Measurements from ENCODE around the gene ZFAND3.

DNA sequence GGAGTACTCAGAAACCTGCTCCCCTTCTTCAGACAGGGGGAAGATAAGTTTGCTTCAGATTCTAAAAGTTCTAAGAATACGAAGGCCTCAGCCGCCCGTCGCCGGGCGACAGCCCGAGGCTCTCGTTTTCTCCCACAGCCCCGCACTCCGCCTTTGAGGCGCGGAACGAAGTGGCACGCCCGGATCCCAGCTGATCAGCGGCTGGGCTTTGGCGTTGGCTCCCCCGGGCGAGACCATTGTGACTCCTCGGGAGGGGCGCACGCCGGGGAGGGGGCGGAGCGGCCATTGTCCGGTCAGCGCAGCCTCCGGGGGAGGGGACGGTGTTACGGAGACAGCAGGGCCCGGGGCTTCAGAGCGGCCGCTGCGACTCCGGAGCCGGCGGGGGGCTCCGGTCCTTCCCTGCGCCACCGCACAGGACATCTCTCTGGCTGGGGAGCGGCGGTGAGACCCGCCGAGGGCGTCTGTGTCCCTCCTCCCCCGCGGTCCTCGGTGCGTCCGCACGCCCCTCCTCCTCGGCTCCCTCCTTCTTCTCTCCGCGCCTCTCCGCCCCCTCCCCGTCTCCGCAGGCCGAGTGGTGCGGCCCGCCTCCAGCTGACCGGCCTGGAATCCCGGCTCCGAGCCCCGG lies at the start of gene ZFAND3:
- TF ChIP-seq, protein P1, sequence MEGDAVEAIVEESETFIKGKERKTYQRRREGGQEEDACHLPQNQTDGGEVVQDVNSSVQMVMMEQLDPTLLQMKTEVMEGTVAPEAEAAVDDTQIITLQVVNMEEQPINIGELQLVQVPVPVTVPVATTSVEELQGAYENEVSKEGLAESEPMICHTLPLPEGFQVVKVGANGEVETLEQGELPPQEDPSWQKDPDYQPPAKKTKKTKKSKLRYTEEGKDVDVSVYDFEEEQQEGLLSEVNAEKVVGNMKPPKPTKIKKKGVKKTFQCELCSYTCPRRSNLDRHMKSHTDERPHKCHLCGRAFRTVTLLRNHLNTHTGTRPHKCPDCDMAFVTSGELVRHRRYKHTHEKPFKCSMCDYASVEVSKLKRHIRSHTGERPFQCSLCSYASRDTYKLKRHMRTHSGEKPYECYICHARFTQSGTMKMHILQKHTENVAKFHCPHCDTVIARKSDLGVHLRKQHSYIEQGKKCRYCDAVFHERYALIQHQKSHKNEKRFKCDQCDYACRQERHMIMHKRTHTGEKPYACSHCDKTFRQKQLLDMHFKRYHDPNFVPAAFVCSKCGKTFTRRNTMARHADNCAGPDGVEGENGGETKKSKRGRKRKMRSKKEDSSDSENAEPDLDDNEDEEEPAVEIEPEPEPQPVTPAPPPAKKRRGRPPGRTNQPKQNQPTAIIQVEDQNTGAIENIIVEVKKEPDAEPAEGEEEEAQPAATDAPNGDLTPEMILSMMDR (conservative IDR thresholded peaks at IDR 0.05; ENCODE audit: low read depth in 2 of 2) = no peak
- TF ChIP-seq EZH2 (IDR thresholded peaks at IDR 0.05; ENCODE audit: low read depth, unreplicated experiment) = no peak

Measured in GM23338 (cell line).